HepG2 (cell line): ENCODE results near the gene CHAF1A. TPM values are rescaled to one million over a fixed set of nuclear protein-coding genes. Genes with fewer than 3 reads are reported as not detected.
A peak's percentile ranks its signal among the peaks of the same experiment; 100 is the strongest.

Source experiments
- CREB1 ChIP-seq, 2 experiments: fragments of 450-650 bp in 1 of 2; IDR thresholded peaks; 2 replicates each; pipeline ENCODE4 v1.6.1; 2016 to 2017; ENCODE audit warnings: control low read depth in 1 of 2, mild to moderate bottlenecking in 1 of 2, missing compliant biosample characterization in 1 of 2, missing genetic modification characterization in 1 of 2
- CSRNP2 ChIP-seq: sonication (generic); formaldehyde crosslinking; conservative IDR thresholded peaks from 2 replicates; pipeline ENCODE4 v1.8.0; 2022; ENCODE audit warnings: low read depth, missing genetic modification reagents
- NR1H2 ChIP-seq: sonication (generic); formaldehyde crosslinking; IDR thresholded peaks from 2 replicates; pipeline ENCODE4 v1.8.1; 2022; ENCODE audit warnings: low read depth, missing genetic modification reagents, borderline replicate concordance
- RAD21 ChIP-seq: fragments of 450-650 bp; formaldehyde crosslinking; IDR thresholded peaks from 2 replicates; pipeline ENCODE4 v1.5.0; 2020; ENCODE audit warnings: mild to moderate bottlenecking
- SIX1 ChIP-seq: sonication (generic); formaldehyde crosslinking; IDR thresholded peaks from 2 replicates; pipeline ENCODE4 v1.4.0; 2020; ENCODE audit warnings: missing genetic modification reagents, borderline replicate concordance
- ZBTB2 ChIP-seq: sonication (generic); formaldehyde crosslinking; IDR thresholded peaks from 2 replicates; pipeline ENCODE4 v1.8.0; 2022; ENCODE audit warnings: low read depth, missing genetic modification reagents
- ZBTB40 ChIP-seq, 2 experiments: fragments of 450-650 bp in 1 of 2; sonication (generic) in 1 of 2; formaldehyde crosslinking in 1 of 2; IDR thresholded peaks; 2 replicates each; pipeline versions ENCODE4 v1.6.1 to v1.8.0; 2016 to 2022; ENCODE audit warnings: antibody characterized with exemption in 1 of 2, mild to moderate bottlenecking in 1 of 2, missing genetic modification reagents in 1 of 2
- ZMYM2 ChIP-seq: sonication (generic); formaldehyde crosslinking; IDR thresholded peaks from 2 replicates; pipeline ENCODE4 v1.8.0; 2022; ENCODE audit warnings: mild to moderate bottlenecking, missing genetic modification reagents
- ZNF672 ChIP-seq: sonication (generic); formaldehyde crosslinking; IDR thresholded peaks from 2 replicates; pipeline ENCODE4 v1.8.1; 2022; ENCODE audit warnings: missing genetic modification reagents
- polyA plus RNA-seq, 8 experiments: library from polyadenylated mRNA; depleted of rRNA in 3 of 8; stranded (reverse) in 7 of 8; unstranded in 1 of 8; fragments of >200 nt; fragmentation: Illumina TruSeq in 4 of 8; extraction: Trizol in 4 of 8; gene quantifications; 2 replicates each; pipeline versions ENCODE4 v1.2.1 to v1.2.3, GENCODE V29; 2011 to 2016; ENCODE audit warnings: low read depth in 4 of 8, missing spikeins in 1 of 8, mixed read lengths in 1 of 8; ENCODE audit not compliant: insufficient read depth in 1 of 8
- total RNA-seq, 5 experiments: library from RNA; depleted of rRNA; stranded (reverse); fragments of >200 nt; fragmentation: Illumina TruSeq; extraction: Trizol; gene quantifications; 2 replicates each; pipeline ENCODE4 v1.2.3, GENCODE V29; 2016; ENCODE audit warnings: low read depth in 1 of 5
- TF ChIP-seq, protein P1 (sequence below): sonication (generic); formaldehyde crosslinking; IDR thresholded peaks from 2 replicates; pipeline ENCODE4 v1.8.1; 2023; ENCODE audit warnings: missing genetic modification reagents, mild to moderate bottlenecking, borderline replicate concordance
- TF ChIP-seq, protein P2 (sequence below): sonication (generic); formaldehyde crosslinking; IDR thresholded peaks from 2 replicates; pipeline ENCODE4 v1.9.0; 2022; ENCODE audit warnings: low read depth, missing genetic modification reagents

The CHAF1A gene
- total and polyA plus RNA-seq, 2 of the 13 experiments (the other 11 are each of a cell fraction or from before 2014, with no cell fraction given) = 11.0 to 34.8 TPM

DNA sequence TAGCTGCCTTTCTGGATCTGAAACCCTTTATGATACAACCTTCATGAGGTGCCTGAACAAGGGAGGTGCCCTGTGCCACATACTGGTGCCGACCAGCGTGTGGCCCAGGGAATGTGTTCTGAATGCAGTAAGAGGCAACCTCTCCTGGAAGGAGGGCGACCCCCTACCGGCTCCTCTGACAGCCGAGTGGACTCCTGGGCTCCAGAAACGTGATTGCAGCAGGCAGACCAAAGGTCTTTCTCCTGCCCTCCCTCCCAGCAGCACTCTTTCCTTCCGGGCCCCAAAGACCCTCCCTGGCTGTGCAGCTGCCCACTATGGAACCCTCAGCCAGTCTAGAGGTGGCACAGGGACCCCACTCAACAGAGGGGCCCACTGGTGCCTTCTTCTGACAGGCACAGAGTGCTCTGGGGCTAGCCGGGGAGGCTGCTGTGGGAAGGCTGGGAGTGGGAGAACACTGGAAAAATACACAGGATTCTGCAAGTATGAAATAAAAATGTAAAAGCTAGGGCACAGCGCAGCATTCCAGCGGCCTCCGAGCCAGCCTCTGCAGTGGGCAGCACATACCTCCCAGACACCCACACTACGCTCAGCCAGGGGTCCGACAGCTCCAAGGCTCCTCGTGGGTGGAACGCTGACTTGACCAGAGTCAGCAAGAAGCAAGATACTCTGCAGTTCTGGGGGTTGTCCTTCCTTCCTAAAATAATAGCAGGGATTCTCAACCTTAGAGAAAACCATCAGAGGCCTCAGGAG is 17.0 kb upstream of the CHAF1A start (continued):
- TF ChIP-seq ZBTB2 (CRISPR knock-in tag) (no peak), ZNF672 (CRISPR knock-in tag) (no peak), NR1H2 (no peak), CREB1 (IDR thresholded peaks at IDR 0.05) (no peak), CREB1 (CRISPR knock-in tag; IDR thresholded peaks at IDR 0.05) (no peak), SIX1 (CRISPR knock-in tag) (no peak), ZMYM2 (no peak), CSRNP2 (CRISPR knock-in tag) (no peak), RAD21 (CRISPR knock-in tag) (no peak), ZBTB40 (IDR thresholded peaks at IDR 0.05) (no peak), ZBTB40 (CRISPR knock-in tag; IDR thresholded peaks at IDR 0.05) (no peak)
- TF ChIP-seq, protein P1, sequence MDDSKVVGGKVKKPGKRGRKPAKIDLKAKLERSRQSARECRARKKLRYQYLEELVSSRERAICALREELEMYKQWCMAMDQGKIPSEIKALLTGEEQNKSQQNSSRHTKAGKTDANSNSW (CRISPR knock-in tag) = no peak
- TF ChIP-seq, protein P2, sequence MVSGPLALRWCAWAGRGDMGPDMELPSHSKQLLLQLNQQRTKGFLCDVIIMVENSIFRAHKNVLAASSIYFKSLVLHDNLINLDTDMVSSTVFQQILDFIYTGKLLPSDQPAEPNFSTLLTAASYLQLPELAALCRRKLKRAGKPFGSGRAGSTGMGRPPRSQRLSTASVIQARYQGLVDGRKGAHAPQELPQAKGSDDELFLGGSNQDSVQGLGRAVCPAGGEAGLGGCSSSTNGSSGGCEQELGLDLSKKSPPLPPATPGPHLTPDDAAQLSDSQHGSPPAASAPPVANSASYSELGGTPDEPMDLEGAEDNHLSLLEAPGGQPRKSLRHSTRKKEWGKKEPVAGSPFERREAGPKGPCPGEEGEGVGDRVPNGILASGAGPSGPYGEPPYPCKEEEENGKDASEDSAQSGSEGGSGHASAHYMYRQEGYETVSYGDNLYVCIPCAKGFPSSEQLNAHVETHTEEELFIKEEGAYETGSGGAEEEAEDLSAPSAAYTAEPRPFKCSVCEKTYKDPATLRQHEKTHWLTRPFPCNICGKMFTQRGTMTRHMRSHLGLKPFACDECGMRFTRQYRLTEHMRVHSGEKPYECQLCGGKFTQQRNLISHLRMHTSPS = peak; percentile 53; the same call in 1 of the 2 replicates
